IPS-15b (cell line): ENCODE data around the gene LSM3.
A peak's percentile ranks its signal among the peaks of the same experiment; 100 is the strongest.

Source experiments
- H3K27me3 ChIP-seq: one replicate; pipeline ENCODE4 v1.6.1; 2013; ENCODE audit warnings: low read length; ENCODE audit not compliant: control insufficient read depth, insufficient read depth
- H3K36me3 ChIP-seq: one replicate; pipeline ENCODE4 v1.6.1; 2013; ENCODE audit warnings: low read length; ENCODE audit not compliant: control insufficient read depth, insufficient read depth
- H3K4me1 ChIP-seq: one replicate; pipeline ENCODE4 v1.6.1; 2013; ENCODE audit warnings: mild to moderate bottlenecking, low read length; ENCODE audit not compliant: control insufficient read depth, insufficient read depth
- H3K4me3 ChIP-seq: one replicate; pipeline ENCODE4 v1.5.1; 2013; ENCODE audit warnings: low read depth, low read length
- H3K9ac ChIP-seq: one replicate; pipeline ENCODE4 v1.6.1; 2013; ENCODE audit warnings: low read depth, mild to moderate bottlenecking, low read length
- H3K9me3 ChIP-seq: one replicate; pipeline ENCODE4 v1.6.1; 2013; ENCODE audit warnings: mild to moderate bottlenecking, low read length; ENCODE audit not compliant: control insufficient read depth, insufficient read depth

The LSM3 gene

DNA sequence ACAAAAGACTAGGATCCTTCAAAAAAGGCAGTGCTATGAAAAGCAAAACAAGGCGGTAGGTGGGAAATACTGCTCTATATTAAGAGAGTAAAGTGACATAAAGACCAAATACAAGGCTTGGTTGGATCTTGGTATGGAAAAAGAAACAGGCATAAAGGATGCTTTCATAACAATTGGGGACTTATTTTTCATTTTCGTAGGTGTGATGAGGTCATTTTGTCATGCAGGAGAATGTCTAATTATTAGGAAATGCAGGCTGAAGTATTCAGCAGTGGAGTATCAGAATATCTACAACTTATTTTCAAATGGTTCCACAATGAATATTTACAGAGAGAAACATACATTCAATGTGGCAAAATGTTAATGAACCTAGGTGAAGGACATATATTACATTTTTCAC lies 9.2 kb upstream of the LSM3 start:
- H3K9me3 ChIP-seq = no peaks in the 10 kb centered on the region
- no peak overlapping the region for H3K4me3 ChIP-seq
- H3K27me3 ChIP-seq = no peaks in the 10 kb centered on the region
- no peak overlapping the region for H3K9ac ChIP-seq
- no peaks in the 10 kb centered on the region for H3K4me1 ChIP-seq
- peaks cover 18% of the 10 kb centered on the region for H3K36me3 ChIP-seq

DNA sequence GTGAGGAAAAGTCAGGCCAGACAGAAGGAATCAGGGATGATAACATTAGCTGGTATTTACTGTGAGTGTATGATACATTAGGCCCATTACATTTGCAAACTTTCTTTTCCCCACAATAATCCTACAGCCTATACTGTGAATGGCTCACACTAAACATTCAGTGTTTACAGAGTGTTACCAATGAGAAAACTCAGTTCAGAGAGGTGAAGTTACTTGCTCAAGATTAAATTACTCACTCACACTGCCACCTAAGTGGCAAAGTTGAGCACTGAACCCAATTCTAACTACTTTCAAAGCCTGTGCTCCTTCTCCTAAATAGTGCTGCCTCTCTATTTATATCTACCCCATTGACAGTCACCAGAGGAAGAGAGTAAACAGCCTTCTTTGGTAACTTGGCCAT lies 8.7 kb upstream of the LSM3 start:
- Histone ChIP-seq H3K9me3 (no peaks in the 10 kb centered on the region), H3K4me3 (no peak overlapping the region), H3K27me3 (no peaks in the 10 kb centered on the region), H3K36me3 (peaks cover 17% of the 10 kb centered on the region), H3K4me1 (no peaks in the 10 kb centered on the region), H3K9ac (no peak overlapping the region)

DNA sequence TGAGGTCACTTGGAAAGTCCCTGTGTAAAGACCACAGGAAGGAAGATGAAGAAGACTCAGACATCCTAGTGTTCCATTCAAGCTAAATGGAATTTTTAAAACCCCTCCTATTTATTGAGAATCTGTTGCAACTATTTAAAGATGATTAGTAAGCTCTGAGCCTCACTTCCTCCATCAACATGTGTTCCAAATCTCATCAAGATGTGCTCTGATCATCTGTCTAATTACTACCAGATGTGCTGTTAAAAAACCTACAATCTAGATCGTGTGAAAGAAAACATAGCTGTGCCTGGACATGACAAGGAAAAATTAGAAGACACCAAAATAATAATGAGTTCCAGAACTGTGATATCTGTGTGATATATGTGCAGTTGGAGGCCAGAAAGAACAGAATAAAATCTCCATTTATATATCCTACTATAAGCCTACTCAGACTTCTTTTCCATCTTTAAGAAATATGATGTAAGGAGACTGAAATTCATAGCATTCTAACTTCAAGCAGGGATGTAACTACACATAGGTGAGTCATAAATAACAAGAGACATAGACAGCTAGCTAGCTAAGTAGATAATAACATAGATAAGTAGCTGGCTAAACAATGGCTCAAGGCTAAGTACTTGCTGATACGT lies 8.0 kb upstream of the LSM3 start:
- Histone ChIP-seq H3K4me1 (peaks cover 1% of the 10 kb centered on the region), H3K4me3 (no peak overlapping the region), H3K9ac (no peak overlapping the region), H3K27me3 (no peaks in the 10 kb centered on the region), H3K9me3 (no peaks in the 10 kb centered on the region), H3K36me3 (peaks cover 10% of the 10 kb centered on the region)

DNA sequence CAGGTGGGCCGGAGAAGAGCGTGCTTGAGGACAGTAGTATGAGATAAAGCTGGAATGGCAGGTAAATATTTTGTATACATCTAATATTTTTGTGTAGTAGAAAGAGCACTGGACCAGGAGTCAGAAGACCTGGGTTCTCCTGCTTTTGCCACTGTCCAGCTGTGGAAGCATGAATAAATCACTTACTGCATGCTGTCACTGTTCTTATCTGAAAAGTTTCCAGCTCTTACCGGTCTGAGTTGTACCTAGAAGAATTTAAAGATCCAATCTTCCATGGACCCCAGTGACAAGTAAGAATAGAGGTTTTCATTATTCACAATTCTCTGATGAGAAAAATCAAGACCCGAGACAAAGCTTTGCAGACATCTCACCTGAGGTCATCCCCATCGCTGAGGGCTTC lies 6.1 kb upstream of the LSM3 start:
- Histone ChIP-seq H3K9me3 (no peaks in the 10 kb centered on the region), H3K4me1 (peaks cover 6% of the 10 kb centered on the region), H3K4me3 (no peak overlapping the region), H3K9ac (no peak overlapping the region), H3K27me3 (no peaks in the 10 kb centered on the region), H3K36me3 (peaks cover 4% of the 10 kb centered on the region)

DNA sequence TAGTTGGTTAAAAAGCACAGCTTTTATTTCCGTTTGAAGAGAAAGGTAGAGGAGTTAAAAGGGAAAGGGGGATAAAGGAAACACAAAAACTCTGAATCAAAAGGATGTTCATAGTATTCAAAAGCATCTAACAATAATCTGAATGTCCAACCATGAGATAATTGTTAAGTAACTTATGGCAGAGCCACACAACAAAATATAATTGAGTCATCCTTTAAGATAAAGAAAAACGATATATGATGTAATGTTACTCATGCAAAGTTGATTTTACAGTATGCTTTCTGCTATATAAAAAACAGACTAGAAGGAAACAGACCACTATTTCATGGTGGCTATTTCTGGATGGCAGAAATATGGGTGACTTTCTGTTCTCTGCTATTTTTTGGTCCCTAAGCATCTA lies 4.1 kb upstream of the LSM3 start:
- Histone ChIP-seq H3K9me3 (no peaks in the 10 kb centered on the region), H3K4me1 (peaks cover 6% of the 10 kb centered on the region), H3K4me3 (no peak overlapping the region), H3K9ac (no peak overlapping the region), H3K27me3 (no peaks in the 10 kb centered on the region), H3K36me3 (peaks cover 4% of the 10 kb centered on the region)

DNA sequence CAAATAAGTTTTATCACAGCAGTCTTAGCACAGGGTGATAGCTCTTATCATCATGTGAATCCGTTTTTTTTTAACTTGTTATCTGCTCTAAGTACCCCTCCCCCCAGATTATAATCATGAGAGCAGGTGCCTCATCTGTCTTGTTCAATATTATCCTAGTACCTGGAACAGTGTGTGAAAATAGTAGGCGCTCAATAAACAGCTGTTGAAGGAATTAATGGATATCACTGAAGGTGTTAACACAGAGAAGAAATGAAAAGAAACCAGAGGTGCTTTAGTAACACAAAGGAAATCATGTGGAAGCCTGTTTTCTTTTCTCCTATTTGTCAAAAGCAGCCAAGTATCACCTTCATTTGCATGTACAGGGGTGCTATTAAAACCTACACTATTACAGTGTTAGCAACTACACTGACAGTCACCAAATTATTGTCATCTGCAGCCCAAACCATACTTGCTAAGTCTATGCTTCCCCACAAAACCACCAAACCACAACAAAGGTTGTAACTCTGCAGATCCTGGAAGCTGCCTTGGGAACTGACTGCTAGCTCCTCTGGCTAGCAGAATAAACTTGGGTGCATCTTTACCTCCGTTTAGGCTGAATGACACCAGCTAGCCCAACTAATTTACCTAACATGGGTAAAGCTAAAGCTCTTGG lies 3.1 kb upstream of the LSM3 start:
- no peak overlapping the region for H3K4me3 ChIP-seq
- peaks cover 6% of the 10 kb centered on the region for H3K4me1 ChIP-seq
- H3K27me3 ChIP-seq = no peaks in the 10 kb centered on the region
- H3K9me3 ChIP-seq = no peaks in the 10 kb centered on the region
- H3K36me3 ChIP-seq = no peaks in the 10 kb centered on the region
- H3K9ac ChIP-seq = no peak overlapping the region

DNA sequence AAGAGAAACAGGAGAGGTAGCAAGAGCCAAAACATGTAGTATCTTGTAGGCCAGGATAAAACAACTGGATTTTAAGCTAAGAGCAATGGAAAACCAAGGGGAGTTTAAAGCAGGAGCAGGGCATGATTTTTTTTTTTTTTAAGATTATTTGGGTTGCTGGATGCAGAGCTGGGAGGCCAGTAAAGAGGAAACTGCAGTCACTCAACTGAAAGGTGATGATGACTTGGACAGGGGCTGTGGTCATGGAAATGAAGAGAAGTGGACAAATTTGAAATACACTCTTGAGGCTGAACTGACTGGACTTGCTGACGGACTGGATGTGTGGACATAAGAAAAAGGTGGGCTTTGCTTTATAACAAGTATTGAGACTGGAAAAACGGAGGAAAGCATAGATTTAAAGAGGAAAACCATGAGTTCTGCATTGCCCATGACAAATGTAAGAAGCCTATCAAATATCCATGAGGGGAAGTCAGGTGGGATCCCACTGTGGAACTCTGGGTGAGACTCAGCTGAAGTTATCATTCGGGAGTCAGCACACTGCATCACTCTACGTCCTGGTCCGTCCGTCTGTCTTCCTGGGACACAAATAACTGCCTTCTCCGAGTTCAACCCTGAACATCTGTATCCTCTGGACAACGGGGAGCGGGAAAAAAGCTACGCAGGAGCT lies 904 bp upstream of the LSM3 start:
- peaks cover 6% of the 10 kb centered on the region for H3K4me1 ChIP-seq

DNA sequence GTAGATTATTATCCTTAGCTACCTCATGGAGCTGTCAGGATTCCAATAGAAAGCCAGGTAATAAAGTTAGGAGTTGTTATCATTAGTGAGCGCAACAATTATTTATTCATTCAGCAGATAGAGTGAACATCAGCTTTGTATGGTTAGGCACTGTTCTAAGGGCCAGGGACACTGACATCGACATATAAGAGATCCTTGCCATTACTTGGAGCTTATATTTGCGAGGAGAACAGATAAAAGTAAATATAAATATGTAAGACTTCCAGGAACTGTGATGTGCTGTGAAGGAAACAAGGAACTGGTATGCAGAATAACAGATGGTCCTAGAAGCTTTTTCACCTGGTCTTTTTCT lies 473 bp downstream of the LSM3 start:
- H3K27me3 ChIP-seq = no peaks in the 10 kb centered on the region
- H3K36me3 ChIP-seq = peaks cover 12% of the 10 kb centered on the region
- no peaks in the 10 kb centered on the region for H3K9me3 ChIP-seq
- peaks cover 6% of the 10 kb centered on the region for H3K4me1 ChIP-seq
- peak overlapping the region; percentile 90 for H3K4me3 ChIP-seq
- peak overlapping the region; percentile 95 for H3K9ac ChIP-seq

More for the DNA sequence above, 904 bp upstream of the LSM3 start:
- H3K9ac ChIP-seq = peak overlapping the region; percentile 95
- H3K36me3 ChIP-seq = peaks cover 6% of the 10 kb centered on the region
- H3K27me3 ChIP-seq = no peaks in the 10 kb centered on the region
- peak overlapping the region; percentile 90 for H3K4me3 ChIP-seq
- no peaks in the 10 kb centered on the region for H3K9me3 ChIP-seq

DNA sequence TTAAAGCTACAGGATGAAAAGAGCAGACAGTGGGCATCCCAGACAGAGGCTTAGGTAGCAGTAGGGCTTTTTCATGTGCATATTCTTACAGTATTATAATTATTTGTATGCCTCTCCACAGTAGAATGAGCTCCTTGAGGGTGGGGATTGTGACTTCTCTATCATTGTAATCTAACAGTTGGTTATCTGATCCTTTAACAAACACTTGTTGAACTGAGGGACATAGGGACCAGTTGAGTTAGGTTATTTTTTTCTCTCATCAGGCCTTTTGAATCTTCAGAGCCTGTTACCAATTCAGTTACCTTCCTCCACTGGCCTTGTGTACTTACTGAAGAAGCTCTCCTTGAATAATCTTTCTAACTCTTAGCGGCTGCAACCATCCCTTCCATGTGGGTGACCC lies 1.2 kb downstream of the LSM3 start:
- Histone ChIP-seq H3K9me3 (no peaks in the 10 kb centered on the region), H3K36me3 (peaks cover 13% of the 10 kb centered on the region), H3K4me3 (peak overlapping the region; percentile 90), H3K4me1 (peaks cover 6% of the 10 kb centered on the region), H3K27me3 (no peaks in the 10 kb centered on the region), H3K9ac (no peak overlapping the region)

DNA sequence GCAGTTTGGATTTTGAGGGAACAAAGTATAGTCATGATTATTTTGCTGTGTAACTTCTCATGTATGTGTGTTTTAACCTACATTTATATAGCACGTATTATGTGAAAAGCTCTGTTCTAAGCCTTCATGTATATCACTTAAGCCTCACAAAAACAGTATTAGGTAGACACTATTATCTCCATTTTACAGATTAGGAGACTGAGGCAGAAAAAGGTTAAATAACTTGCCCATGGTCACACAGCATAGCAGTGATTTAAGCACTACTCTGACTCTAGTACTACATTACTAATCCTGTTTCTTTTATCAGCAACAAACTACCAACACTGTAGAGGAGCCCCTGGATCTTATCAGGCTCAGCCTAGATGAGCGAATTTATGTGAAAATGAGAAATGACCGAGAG lies 2.6 kb downstream of the LSM3 start:
- Histone ChIP-seq H3K9me3 (no peaks in the 10 kb centered on the region), H3K4me3 (no peak overlapping the region), H3K27me3 (no peaks in the 10 kb centered on the region), H3K9ac (no peak overlapping the region), H3K36me3 (peaks cover 13% of the 10 kb centered on the region), H3K4me1 (no peaks in the 10 kb centered on the region)

DNA sequence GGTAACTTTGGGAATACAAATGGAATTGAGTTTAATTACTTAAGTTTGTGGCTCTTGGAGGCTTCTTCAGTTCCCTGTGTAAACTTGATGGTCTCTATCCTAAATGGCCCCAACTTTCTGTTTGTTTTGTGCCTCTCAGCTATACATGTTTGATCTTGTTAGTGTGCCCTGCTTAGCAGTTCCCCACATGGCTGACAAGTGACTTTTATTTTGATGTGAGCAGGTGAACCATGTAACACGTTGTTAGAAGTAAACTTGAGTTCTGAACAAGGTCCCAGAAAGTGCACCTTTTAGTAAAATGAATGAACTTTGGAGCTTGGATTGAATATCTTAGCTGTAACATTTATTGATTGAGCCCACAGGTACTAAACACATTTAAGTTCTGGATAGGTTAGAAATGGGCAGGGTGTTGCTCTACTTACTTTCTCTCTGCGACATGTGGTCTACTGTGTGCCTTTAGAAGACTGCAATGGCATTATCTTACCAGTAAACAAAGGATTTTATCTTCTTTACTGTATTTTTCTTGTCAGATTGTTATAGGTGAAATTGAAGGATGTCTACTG lies 4.5 kb downstream of the LSM3 start:
- no peak overlapping the region for H3K9ac ChIP-seq
- H3K4me1 ChIP-seq = no peaks in the 10 kb centered on the region
- no peaks in the 10 kb centered on the region for H3K9me3 ChIP-seq
- H3K27me3 ChIP-seq = no peaks in the 10 kb centered on the region
- H3K36me3 ChIP-seq = peaks cover 13% of the 10 kb centered on the region
- H3K4me3 ChIP-seq = no peak overlapping the region
